Left ventricle myocardium superior (tissue), 1 donor: Measurements from ENCODE around the gene TSPOAP1. TPM values are rescaled to one million over a fixed set of nuclear protein-coding genes. Genes with fewer than 3 reads are reported as not detected.

ENCODE experiments used
- ATAC-seq: fragments of 200-7000 bp; cut with Tn5 transposase; one replicate; pipeline ENCODE4 v1.9.1; 2020; ENCODE audit warnings: mild to moderate bottlenecking, moderate library complexity
- DNase-seq: peaks from one replicate; pipeline ENCODE4 v3.0.0-alpha.2; 2020
- intact Hi-C: fragments of 100-400 bp; cut with micrococcal nuclease; formaldehyde crosslinking; loops from one replicate; pipeline ENCODE4 v1.11.0; 2022
- total RNA-seq: library from RNA; stranded (reverse); fragmentation: NEBNext Ultra II Directional; extraction: Animal tissue kit (Norgen Biotek cat#: 25700); gene quantifications from one replicate; pipeline ENCODE4 v1.2.1, GENCODE V29; 2021
- donor health status: DM: no; HTN: yes; CAD: no; lungs with severe emphysema.

Gene TSPOAP1
- total RNA-seq, 1 donor from 2014 or later: 18.8 TPM

DNA sequence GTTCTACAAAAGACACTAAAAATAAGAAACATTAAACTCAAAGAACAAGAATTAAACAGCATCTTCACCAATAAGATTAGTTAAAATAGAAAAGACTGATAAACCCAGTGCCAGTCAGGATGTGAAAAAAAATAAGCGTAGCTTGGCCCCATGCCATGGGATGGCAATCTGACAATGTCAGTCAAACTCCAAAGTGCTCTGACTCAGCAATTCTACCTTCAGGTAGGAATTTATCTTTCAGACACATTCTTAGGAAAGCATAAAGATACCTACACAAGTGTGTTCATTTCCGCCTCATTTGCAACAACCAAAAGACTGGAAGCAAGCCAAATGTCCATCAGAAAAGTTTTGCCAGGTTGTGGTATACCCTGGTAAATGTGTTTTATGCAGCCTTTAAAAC, 38.7 kb downstream of the TSPOAP1 start:
- intact Hi-C loops: no loop called here
- DNase-seq (no peak), ATAC-seq (no peak)

DNA sequence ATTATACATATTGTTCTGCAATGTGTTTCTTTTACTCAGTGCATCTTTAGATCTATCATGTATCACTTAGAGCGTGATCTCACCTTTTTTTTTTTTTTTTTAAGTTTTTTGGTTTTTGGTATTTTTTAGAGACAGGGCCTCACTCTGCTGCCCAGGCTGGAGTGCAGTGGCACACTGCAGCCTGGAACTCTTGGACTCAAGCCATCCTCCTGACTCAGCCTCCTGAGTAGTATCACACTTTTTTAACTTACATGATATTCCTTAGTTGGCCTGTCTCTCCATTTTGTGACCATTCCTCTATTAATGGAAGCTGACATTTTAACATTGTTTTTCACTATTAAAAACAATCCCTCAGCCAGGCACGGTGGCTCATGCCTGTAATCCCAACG, 43.2 kb downstream of the TSPOAP1 start:
- intact Hi-C loops: no loop called here
- ATAC-seq (no peak), DNase-seq (no peak)

DNA sequence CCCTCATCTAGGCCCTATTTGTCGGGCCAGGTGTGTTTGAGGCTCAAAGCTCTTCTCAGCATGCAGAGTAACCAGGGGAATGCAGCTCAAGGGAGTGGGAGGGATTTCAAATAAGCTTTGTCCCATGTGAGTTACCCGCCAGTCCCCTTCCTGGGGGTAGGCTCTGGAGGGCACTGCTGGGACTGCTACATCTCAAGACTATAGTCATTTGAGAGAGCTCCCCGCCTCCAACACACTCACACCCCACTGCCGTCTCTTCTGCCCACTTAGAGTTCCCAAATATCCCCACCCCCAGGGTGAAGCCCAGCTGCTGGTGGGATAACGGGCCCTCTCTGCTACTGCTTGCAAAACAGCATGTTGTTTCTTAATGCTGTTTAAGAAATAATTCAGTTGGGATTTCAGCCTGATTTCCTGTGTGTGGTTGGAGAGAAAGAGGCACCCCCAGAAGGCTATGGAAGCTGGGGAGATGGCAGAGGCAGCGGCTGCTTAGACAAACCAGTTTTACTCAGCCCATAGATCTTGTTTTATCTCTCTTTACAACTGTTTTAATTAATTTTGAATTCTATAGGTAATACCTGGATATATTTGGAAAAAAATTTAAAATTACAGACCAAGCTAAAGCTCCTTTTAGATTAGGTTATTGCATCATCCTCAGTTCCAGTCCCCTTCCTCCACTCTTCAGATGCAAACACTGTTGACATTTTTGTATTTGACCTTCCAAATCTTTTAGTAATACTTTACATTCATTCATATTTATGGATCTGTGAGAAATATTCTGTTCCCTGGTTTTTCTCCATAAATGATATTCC, 43.8 kb downstream of the TSPOAP1 start:
- no peak for DNase-seq
- no peak for ATAC-seq
- intact Hi-C loops: no loop called here

DNA sequence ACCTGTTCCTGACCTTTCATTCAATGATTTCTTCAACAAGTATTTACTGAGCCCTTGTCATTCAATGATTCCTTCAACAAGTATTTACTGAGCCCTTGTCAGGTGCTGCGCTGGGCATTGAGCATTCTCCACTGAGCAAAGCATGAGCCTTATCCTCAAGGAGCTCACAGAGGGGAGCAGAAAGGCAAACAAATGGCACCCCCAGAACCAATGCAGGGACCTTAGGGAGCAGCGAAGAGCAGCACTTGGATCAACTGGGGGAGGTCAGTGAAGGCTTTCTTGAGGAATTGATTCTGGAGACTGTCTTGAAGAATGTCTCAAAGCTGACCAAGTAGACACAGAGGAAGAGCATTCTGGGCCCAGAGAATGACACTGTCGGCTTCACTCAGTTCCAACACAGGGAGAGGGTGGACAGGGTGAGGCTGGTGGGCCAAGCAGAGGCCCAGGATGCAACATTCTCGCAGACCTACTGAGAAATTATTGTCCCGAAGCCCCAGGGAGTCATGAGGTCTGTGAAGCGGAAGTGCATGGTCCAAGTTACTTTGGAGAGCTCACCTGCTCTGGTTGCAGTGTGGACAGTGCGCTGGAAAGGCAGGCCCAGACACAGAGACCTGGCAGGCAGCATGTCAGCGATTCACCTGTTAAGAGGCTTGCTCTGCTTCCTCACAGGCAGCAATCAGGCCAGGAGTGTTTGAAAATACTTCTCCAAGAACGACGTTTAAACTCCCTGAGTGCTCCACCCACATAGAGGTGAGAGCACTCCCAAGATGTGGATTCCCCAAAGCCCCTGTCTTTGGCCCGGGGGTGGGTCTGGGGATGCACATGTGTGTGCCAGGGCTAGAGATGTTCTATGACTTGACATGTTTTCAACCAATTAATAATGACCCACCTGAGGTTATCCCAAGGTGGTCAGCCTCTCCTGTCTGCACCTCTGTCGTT, 44.7 kb downstream of the TSPOAP1 start:
- ATAC-seq: no peak
- intact Hi-C loops: no loop called here

DNA sequence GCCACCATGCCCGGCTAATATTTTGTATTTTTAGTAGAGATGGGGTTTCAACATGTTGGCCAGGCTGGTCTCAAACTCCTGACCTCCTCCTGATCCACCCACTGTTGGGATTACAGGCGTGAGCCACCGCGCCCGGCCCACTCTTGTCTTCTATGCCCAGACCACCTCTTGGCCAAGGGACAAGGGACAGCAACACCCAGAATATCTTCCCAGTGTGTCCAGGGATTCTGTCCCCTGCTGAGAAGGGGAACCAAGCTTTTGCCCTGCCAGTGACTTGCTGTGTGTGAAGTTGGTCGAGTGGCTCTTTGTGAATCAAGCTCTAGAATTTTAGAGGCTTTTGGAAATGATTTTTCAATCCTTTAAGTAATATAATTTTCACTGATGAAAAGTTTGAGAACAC, 46.2 kb downstream of the TSPOAP1 start:
- intact Hi-C loops: no loop called here
- no peak for ATAC-seq
- no peak for DNase-seq

More for the DNA sequence above, 44.7 kb downstream of the TSPOAP1 start:
- DNase-seq: no peak

DNA sequence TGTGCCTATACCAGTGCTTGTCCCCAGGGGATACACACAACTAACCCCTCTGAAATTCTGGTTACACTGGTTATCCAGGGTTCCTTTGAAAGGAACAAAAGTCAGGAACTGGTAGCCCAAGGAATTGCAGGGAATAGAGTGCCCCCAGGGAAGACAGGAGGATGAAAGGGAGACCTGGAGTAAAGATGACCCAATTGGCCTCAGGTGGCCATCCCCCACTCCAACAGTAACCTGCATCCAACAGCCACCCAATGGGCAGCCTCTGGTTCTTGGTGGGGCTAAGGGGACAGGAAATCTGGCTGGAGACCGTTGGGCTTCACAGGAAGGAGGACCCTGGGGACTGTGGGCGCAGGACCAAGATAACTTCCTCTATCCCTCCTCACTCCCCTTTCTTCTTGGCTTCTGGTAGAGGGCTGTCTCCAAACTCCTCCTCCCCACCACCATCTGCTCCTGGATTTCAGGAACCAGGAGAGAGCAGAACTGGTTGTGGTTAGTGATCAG, 47.0 kb downstream of the TSPOAP1 start:
- ATAC-seq (no peak), DNase-seq (no peak)
- intact Hi-C loops: no loop called here

DNA sequence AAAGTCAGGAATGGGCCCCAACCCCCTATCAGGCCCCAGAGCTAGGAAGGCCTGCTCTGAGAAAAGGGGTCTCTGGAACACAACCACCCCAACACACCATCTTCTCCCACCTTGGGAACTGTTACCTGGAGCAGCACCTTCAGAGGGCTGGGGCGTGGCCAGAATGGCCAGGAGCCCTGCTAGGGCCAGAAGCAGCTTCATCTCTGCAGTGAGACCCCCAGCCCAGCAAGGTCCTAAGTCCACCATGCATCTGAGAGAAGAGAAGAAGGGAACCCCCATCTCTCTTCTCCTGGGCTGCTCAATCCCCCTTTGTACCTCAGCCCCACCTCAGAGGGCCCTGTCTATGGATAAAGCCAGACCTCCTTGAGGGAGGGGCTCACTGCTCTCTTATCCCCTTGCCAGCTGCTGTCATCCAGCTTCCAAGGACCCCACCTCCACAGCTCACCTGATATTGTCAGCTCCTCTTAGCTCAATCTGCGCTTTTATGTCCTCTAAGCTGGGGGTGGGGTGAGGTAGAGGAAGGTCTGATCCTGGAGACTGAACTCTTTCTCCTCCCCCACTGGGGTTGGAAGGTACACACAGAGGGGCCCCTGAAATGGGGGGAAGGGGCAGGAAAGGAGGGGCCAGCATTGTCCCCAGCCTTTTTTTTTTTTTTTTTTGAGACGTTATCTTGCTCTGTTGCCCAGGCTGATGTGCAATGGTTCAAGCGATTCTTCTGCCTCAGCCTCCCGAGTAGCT, 47.9 kb downstream of the TSPOAP1 start, which contains the start of gene MPO:
Gene MPO (minus strand): TSS at position 456 of the 738 bp plus-strand sequence. CDS start 177 bp downstream, at position 279.
- ATAC-seq (no peak), DNase-seq (no peak)
- intact Hi-C loops: no loop called here

DNA sequence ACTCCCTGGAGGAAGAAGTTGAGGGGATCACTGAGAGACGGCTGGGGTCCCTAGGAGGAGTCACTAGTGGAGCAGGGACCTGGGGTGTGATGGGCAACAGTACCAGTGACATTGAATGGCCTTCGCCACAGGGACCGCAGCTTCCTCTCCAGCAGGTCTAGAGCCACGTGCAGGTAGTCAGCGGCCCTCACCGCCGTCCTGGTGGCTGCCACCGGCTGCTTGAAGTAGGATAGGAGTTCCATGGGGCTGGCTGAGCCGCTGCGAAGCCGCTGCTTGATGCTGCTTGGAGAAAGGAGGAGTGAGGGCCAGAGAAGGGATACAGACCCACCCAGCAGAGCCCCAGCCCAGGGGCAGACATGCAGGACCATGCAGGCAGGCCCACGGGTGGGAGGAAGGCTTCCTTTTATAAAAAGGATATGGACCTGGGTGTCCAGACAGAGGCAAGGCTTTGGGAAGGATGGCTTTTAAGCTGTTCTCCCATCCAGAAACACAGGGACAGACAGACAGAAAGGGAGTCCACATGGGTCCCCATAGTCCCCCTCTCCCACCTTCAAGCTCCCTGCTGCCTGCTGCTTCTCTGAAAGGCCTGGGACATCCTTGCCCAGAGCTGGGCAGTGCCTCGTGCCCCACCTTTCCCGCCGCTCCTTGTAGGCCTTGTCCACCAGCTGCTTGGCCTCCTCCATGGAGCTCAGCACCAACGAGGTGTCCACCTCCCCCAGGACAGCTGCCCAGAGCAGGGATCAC, 48.7 kb downstream of the TSPOAP1 start:
- DNase-seq (no peak), ATAC-seq (no peak)
- intact Hi-C loops: no loop called here

DNA sequence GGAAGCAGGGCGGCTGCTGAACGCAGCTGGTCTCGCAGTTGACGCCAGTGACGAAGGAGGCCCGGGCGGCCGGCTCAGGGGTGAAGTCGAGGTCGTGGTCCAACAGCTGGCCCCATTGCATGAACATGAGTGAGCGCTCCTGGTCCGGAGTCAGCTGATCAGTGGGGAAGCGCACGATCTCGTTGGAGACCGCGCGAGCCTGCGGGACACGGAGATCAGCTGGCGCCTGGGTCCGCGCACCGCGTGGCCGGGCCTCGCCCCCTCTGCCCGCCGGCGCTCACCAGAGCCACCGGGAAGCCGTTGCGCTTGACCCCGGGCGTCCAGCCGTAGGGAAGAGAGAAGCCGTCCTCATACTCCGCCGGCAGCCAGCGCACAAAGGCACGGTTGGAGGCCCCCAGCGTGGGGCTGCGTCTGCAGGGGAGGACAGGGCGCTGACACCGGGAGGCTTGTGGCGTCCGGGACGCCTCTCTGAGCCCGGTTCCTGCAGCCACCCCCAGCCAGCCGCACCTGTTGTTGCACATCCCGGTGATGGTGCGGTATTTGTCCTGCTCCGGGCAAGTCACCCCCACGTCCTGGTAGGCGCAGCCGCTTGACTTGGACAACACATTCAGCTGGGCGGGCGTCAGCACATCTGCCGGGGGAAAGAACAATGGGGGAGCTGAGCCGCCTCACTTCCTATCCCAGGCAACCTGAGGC, 49.4 kb downstream of the TSPOAP1 start:
- peak; percentile 69 for DNase-seq
- intact Hi-C loops: no loop called here

DNA sequence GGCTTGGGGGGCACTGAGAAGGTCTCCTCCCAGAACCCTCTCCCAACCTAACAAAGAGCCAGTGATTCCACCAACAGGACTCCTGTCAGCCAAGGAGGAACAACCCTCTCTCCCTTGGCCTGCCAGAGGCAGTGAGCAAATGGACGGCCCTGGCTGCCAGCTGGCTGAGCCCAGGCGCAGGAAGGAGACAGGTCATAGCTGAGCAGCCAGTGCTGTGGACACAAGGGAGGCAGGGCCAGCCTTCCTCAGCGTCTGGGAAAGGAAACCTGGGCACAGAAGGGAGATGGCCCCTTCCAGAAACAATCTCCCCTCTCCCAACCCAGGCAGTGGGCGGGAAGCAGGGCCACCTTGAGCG, 50.0 kb downstream of the TSPOAP1 start:
- ATAC-seq (peak; percentile 90), DNase-seq (peak; percentile 66)
- intact Hi-C loops: no loop called here

More for the DNA sequence above, 49.4 kb downstream of the TSPOAP1 start:
- peak; percentile 87 for ATAC-seq

DNA sequence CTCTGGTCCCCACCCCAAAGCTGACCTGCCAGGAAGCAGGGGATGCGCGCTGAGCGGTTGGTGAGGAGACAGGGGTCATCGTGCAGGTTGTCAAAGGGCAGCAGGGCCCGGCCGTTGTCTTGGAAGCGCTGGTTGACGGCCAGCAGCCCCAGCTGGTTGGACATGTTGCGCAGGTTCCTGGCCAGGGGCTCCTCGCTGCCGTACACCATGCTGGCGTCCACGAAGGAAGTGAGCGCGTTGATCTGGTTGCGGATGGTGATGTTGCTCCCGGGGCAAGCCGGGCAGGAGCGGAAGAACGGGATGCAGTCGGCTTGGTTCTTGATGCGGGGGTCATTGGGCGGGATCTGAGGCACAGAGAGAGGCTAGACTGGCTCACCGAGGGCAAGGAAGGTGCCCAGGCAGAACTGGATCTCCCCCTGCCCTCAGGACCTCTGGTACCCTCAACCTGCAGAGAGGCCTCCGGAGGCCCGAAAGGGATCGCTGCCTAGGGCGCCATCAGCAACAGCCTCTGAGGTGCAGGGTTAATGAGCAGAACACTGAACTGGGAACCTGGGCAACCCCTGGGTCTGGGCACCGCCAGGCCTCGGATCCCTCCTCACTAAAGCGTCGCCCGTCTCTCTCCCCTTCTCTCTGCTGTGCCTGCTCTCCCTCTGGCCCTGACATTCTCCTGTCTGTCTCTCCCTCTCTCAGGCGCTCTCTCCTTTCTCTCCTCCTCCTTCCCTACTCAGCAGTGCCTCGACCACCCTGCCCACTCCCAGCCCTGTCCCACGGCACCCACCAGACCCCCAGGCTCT, 50.6 kb downstream of the TSPOAP1 start:
- no peak for DNase-seq
- intact Hi-C loops: no loop called here
- no peak for ATAC-seq

DNA sequence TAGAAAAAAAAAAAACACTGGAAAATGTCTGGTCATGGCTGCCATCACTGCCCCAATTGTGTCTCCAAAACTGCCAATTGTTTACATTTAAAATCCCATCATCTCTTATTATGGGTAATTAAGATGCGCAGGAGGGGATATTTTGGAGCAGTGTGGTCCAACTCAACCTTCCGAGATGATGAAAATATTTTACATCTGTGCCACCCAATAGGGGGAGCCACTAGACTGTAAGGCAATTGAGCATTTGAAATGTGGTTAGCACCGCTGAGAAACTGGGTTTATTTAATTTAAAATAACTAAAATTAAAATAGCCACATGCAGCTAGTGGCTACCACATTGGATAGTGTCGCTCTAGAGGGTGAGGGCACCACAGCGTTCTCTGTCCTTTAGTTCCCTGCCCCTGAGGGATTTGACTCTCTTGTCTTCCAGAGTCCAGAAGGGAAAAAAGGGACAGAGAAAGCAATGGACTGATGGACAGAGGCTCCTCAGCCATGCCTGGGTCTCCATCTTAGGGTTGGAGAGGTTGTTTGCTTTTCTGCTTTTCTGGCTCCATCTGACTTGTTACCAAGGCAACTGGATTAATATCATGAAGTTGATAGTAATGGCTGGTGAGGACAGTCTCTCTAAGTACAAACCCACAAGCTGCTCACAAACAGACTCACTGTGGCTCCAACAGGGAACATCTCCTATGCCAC, 51.3 kb downstream of the TSPOAP1 start:
- intact Hi-C loops: no loop called here
- no peak for ATAC-seq
- no peak for DNase-seq

DNA sequence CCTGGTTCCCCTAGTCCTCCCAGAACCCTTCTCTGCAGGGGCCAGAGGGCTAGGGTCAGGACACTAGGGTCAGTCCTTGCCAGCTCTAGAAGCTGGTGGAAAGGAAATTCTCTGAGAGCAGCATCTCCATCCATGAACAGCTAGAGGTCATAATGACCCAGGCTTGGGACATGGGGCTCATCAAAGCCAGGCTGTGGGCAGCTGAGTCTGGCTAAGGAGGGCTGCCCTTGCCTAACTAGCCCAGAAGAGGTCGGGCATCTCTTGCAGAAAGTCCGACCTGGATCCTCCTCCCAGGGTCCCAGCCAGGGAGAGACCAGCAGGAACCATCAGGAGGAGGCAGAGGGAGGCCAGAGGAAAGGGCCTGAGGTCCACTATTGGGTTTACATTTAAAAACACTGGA, 52.2 kb downstream of the TSPOAP1 start:
- ATAC-seq (no peak), DNase-seq (no peak)
- intact Hi-C loops: no loop called here

DNA sequence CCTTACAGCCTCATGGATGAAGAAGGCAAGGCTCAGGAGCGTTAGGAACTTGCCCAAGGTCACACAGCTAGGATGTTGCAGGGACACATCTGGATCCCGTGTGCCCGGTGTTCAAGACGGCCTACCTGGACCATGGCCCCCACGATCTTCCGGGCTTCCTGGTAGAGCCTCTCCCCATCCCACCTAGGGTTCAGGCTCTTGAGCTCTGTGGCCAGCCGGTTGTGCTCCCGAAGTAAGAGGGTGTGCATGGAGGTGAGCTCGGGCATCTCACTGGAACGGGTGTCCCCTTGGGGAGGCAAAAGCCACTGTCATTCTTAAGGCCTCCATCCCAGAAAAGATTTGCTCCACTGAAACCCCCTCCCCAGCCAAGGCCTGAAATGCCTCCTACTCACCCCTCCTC, 53.2 kb downstream of the TSPOAP1 start:
- intact Hi-C loops: no loop called here
- ATAC-seq (no peak), DNase-seq (no peak)

DNA sequence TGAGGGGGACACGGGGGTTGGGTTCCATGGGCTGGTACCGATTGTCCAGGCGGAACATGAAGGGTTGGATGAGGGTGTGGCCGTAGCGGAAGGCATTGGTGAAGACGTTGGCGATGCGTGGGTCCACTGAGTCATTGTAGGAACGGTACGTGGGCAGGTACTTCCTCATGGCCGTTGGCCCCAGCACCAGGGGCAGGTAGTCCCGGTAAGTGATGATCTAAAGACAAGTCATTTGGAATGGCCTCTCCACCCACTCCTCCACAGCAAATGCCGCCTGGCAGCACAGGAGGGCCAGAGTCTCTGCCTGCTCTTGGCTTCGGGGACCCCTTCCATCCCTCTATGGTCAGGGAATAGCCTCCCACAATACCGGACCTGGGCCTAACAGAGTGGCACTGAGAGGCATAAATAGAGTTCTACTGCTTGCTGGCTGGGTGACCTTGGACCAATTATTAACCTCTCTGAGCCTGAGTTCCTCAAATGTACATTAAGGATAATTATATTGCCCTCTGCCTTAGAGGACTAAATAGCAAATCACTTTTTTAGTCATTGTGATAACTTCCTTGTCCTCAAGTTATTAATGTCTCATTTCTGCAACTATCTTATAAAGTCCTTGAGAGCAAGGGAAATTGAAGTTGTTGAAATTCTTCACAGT, 55.0 kb downstream of the TSPOAP1 start:
- DNase-seq (no peak), ATAC-seq (no peak)
- intact Hi-C loops: no loop called here
